Neuronal stem cell (in vitro differentiated cells): Measurements from ENCODE around the gene SMIM7.

Experiments used
- DNase-seq: peaks from one replicate; pipeline ENCODE4 v3.0.0-alpha.2; 2013; ENCODE audit warnings: low spot score
- H2AFZ ChIP-seq: one replicate; pipeline ENCODE4 v1.6.1; 2013; ENCODE audit warnings: mild to moderate bottlenecking, low read length, inconsistent platforms
- H2AK5ac ChIP-seq: 2 replicates; pipeline ENCODE4 v1.6.1; 2013; ENCODE audit warnings: low read depth, mild to moderate bottlenecking, inconsistent platforms, low read length, moderate library complexity, mixed read lengths
- H2BK120ac ChIP-seq: 2 replicates; pipeline ENCODE4 v1.6.1; 2013; ENCODE audit warnings: low read depth, mild to moderate bottlenecking, inconsistent platforms, low read length, moderate library complexity, mixed read lengths
- H2BK12ac ChIP-seq: one replicate; pipeline ENCODE4 v1.6.1; 2013; ENCODE audit warnings: low read length, inconsistent platforms
- H2BK15ac ChIP-seq: 2 replicates; pipeline ENCODE4 v1.6.1; 2013; ENCODE audit warnings: mild to moderate bottlenecking, low read length, inconsistent platforms, mixed read lengths
- H2BK5ac ChIP-seq: one replicate; pipeline ENCODE4 v1.6.1; 2013; ENCODE audit warnings: inconsistent platforms, mild to moderate bottlenecking, low read length, moderate library complexity
- H3K14ac ChIP-seq: one replicate; pipeline ENCODE4 v1.6.1; 2013; ENCODE audit warnings: low read length, inconsistent platforms
- H3K18ac ChIP-seq: 2 replicates; pipeline ENCODE4 v1.6.1; 2013; ENCODE audit warnings: low read length, inconsistent platforms
- H3K23ac ChIP-seq: 2 replicates; pipeline ENCODE4 v1.6.1; 2013; ENCODE audit warnings: low read depth, mild to moderate bottlenecking, mixed read lengths, low read length, inconsistent platforms; ENCODE audit not compliant: poor library complexity
- H3K27ac ChIP-seq: replicated peaks from 3 replicates; pipeline ENCODE4 v1.5.1; 2013; ENCODE audit warnings: low read length, inconsistent platforms
- H3K27me3 ChIP-seq, 3 experiments: 2 replicates each; pipeline ENCODE4 v1.6.1; 2013; ENCODE audit warnings: low read length in 3 of 3, mild to moderate bottlenecking in 2 of 3, inconsistent platforms in 1 of 3, low read depth in 1 of 3, mixed read lengths in 1 of 3, moderate library complexity in 1 of 3; ENCODE audit not compliant: control insufficient read depth in 3 of 3, insufficient read depth in 3 of 3
- H3K36me3 ChIP-seq, 2 donors: replicated peaks in 1 of 2; 2 replicates each; pipeline ENCODE4 v1.6.1; 2013; ENCODE audit warnings: low read length in 2 of 2; ENCODE audit not compliant: control insufficient read depth in 2 of 2, insufficient read depth in 2 of 2
- H3K4ac ChIP-seq: 2 replicates; pipeline ENCODE4 v1.6.1; 2013; ENCODE audit warnings: inconsistent platforms, mild to moderate bottlenecking, low read length, moderate library complexity
- H3K4me1 ChIP-seq, 2 donors: 1 replicate in 1 of 2; 2 replicates in 1 of 2; pipeline ENCODE4 v1.6.1; 2013; ENCODE audit warnings: low read length in 2 of 2, low read depth in 1 of 2; ENCODE audit not compliant: control insufficient read depth in 2 of 2, insufficient read depth in 1 of 2
- H3K4me2 ChIP-seq: one replicate; pipeline ENCODE4 v1.6.1; 2013; ENCODE audit warnings: mild to moderate bottlenecking, low read length, inconsistent platforms; ENCODE audit not compliant: insufficient read depth, poor library complexity, severe bottlenecking
- H3K4me3 ChIP-seq, 2 donors: 2 replicates each; pipeline ENCODE4 v1.5.1; 2013; ENCODE audit warnings: low read length in 2 of 2, mild to moderate bottlenecking in 2 of 2, inconsistent platforms in 1 of 2, moderate library complexity in 1 of 2
- H3K79me1 ChIP-seq: one replicate; pipeline ENCODE4 v1.6.1; 2013; ENCODE audit warnings: low read depth, mild to moderate bottlenecking, inconsistent platforms, low read length, moderate library complexity
- H3K9ac ChIP-seq: one replicate; pipeline ENCODE4 v1.6.1; 2013; ENCODE audit warnings: mild to moderate bottlenecking, low read depth, low read length, inconsistent platforms; ENCODE audit not compliant: poor library complexity
- H3K9me3 ChIP-seq, 2 donors: replicated peaks in 1 of 2; 2 replicates each; pipeline versions ENCODE3 to v1.6.1; 2013; ENCODE audit warnings: low read length in 2 of 2, mild to moderate bottlenecking in 2 of 2, inconsistent platforms in 1 of 2, low read depth in 1 of 2, mixed read lengths in 1 of 2, moderate library complexity in 1 of 2; ENCODE audit not compliant: control insufficient read depth in 2 of 2, insufficient read depth in 1 of 2
- H4K8ac ChIP-seq: one replicate; pipeline ENCODE4 v1.6.1; 2013; ENCODE audit warnings: low read depth, mild to moderate bottlenecking, inconsistent platforms, low read length, moderate library complexity
- H4K91ac ChIP-seq: one replicate; pipeline ENCODE4 v1.6.1; 2013; ENCODE audit warnings: low read length, low read depth, mild to moderate bottlenecking, inconsistent platforms; ENCODE audit not compliant: poor library complexity
- WGBS, 2 donors: extraction: QIAGEN DNeasy Blood & Tissue Kit; methylation state at CpG; one replicate each; pipeline ENCODE4 v1.1.7; 2013; ENCODE audit warnings: missing lambda C conversion rate in 2 of 2, mixed read lengths in 1 of 2; ENCODE audit not compliant: insufficient read length in 2 of 2, insufficient replicate concordance in 1 of 2; ENCODE audit errors: extremely low coverage in 2 of 2; 5-methylcytosine and 5-hydroxymethylcytosine counted together

The SMIM7 gene

DNA sequence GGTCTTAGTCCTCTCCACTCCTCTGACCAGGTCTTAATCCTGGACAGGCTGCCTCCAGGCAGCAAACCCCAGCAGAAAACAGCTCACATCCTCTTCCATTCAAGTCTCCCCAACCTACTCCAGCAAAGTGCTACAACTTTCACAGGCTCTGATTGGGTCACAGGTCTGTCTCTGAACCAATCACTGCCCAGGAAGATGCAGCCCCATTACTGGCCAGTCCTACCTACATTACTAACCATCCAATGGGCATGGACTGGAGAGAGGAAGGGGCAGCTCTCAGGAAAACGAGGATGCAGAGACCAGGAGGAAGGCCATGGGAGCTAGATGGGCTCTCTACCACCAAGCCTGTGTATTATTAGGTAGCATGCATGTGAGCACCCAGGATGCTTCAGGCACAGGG, 44.1 kb downstream of the SMIM7 start:
- Histone ChIP-seq H2AFZ (no peak overlapping the region), H2BK15ac (no peak overlapping the region), H3K27me3 (no peaks in the 10 kb centered on the region), H3K9ac (no peak overlapping the region), H3K18ac (no peak overlapping the region), H3K9me3 (no peaks in the 10 kb centered on the region), H3K14ac (no peak overlapping the region), H3K27ac (no peak overlapping the region), H3K23ac (no peak overlapping the region), H3K4ac (no peak overlapping the region), H2AK5ac (no peak overlapping the region), H4K91ac (no peak overlapping the region), H3K4me3 (no peak overlapping the region), H3K4me1 (peaks cover 0 to 3% of the 10 kb centered on the region in 2 donors), H2BK5ac (no peak overlapping the region), H2BK12ac (no peak overlapping the region), H3K79me1 (peaks cover 26% of the 10 kb centered on the region), H2BK120ac (no peak overlapping the region), H4K8ac (no peak overlapping the region), H3K36me3 (no peaks in the 10 kb centered on the region), H3K4me2 (no peak overlapping the region)
- no CpG with 5 or more reads among the region's 1 CpG for WGBS, 2 donors
- DNase-seq = no peak

DNA sequence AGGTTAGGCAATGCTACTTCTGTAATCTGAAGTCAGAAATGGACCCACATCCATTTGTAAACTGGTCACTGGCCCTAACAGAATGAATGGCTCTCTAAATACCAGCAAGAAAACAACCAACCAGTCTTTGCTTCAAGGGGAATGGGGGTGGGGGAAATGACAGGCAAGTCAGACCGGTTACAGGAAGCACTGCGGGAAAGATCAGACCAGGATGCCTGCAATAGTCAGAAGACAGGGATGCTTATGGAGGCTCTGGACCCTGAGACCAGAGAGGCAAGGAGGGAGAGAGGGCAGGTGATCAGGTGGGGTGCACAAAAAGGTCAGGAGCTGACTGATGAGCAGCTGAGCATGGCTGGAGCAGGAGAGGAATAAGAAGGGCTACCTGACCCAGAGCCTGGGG, 45.0 kb downstream of the SMIM7 start:
- no CpG with 5 or more reads among the region's 2 CpGs for WGBS, 2 donors
- Histone ChIP-seq H2BK15ac (no peak overlapping the region), H3K9me3 (no peaks in the 10 kb centered on the region), H3K23ac (no peak overlapping the region), H3K79me1 (peaks cover 22% of the 10 kb centered on the region), H3K18ac (no peak overlapping the region), H4K91ac (no peak overlapping the region), H3K9ac (no peak overlapping the region), H3K4me3 (no peak overlapping the region), H2BK5ac (no peak overlapping the region), H3K14ac (no peak overlapping the region), H3K4me1 (peaks cover 0 to 3% of the 10 kb centered on the region in 2 donors), H2AFZ (no peak overlapping the region), H2BK120ac (no peak overlapping the region), H3K27ac (no peak overlapping the region), H3K36me3 (no peaks in the 10 kb centered on the region), H2BK12ac (no peak overlapping the region), H3K4me2 (no peak overlapping the region), H3K27me3 (no peaks in the 10 kb centered on the region), H2AK5ac (no peak overlapping the region), H4K8ac (no peak overlapping the region), H3K4ac (no peak overlapping the region)
- DNase-seq = no peak

- H3K79me1 ChIP-seq = peaks cover 20% of the 10 kb centered on the region
- H3K4me1 ChIP-seq = peaks cover 0 to 3% of the 10 kb centered on the region in 2 donors
- no peak overlapping the region for H3K4me3 ChIP-seq
- no peak overlapping the region for H3K27ac ChIP-seq
- H3K18ac ChIP-seq = no peak overlapping the region
- no peak overlapping the region for H2BK12ac ChIP-seq
- no peak overlapping the region for H3K23ac ChIP-seq
- no peak overlapping the region for H4K91ac ChIP-seq
- H2AK5ac ChIP-seq = no peak overlapping the region
- no peak for DNase-seq
- H3K9me3 ChIP-seq = no peaks in the 10 kb centered on the region
- H2BK120ac ChIP-seq = no peak overlapping the region
- H3K27me3 ChIP-seq = no peaks in the 10 kb centered on the region
- no peak overlapping the region for H3K4me2 ChIP-seq
- no peak overlapping the region for H2BK15ac ChIP-seq
- H2BK5ac ChIP-seq = no peak overlapping the region
- no peak overlapping the region for H4K8ac ChIP-seq
- no peaks in the 10 kb centered on the region for H3K36me3 ChIP-seq
- WGBS, 2 donors = no CpG with 5 or more reads among the region's 2 CpGs
- no peak overlapping the region for H3K4ac ChIP-seq
- no peak overlapping the region for H2AFZ ChIP-seq
- no peak overlapping the region for H3K9ac ChIP-seq
- H3K14ac ChIP-seq = no peak overlapping the region
Observed at GRCh38 chr19:16613841-16614240, 46.1 kb downstream of the SMIM7 start.

DNA sequence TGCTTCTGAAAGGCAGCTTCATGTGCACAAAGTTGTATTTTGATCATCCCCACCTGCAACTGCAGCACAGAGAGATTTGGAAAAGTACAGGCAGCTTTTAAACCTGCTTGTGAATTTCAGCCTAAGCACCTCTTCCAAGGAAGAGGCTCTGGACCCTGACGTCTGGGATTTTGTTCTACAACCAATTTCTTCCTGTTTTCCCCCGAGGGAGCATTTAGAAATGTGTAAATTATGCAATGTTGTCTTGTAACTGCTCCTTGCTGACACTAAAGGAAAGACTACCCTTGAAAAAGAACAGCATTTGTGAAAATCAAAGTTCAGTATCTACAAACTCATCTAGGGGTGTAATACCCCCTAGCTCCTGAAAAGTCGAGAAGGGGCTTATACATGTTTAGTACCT, 47.3 kb downstream of the SMIM7 start:
- H2BK12ac ChIP-seq = no peak overlapping the region
- no peak overlapping the region for H3K9ac ChIP-seq
- H3K36me3 ChIP-seq = no peaks in the 10 kb centered on the region
- no peak overlapping the region for H3K18ac ChIP-seq
- H3K9me3 ChIP-seq = no peaks in the 10 kb centered on the region
- H2BK120ac ChIP-seq = no peak overlapping the region
- H2AFZ ChIP-seq = no peak overlapping the region
- H2AK5ac ChIP-seq = no peak overlapping the region
- WGBS, 2 donors = no CpG with 5 or more reads among the region's 3 CpGs
- no peak overlapping the region for H3K14ac ChIP-seq
- no peak overlapping the region for H2BK5ac ChIP-seq
- H3K4ac ChIP-seq = no peak overlapping the region
- no peak overlapping the region for H3K27ac ChIP-seq
- no peak overlapping the region for H4K91ac ChIP-seq
- peaks cover 0 to 3% of the 10 kb centered on the region in 2 donors for H3K4me1 ChIP-seq
- no peaks in the 10 kb centered on the region for H3K27me3 ChIP-seq
- no peak overlapping the region for H3K23ac ChIP-seq
- H3K79me1 ChIP-seq = peaks cover 16% of the 10 kb centered on the region
- H2BK15ac ChIP-seq = no peak overlapping the region
- no peak overlapping the region for H3K4me3 ChIP-seq
- no peak overlapping the region for H4K8ac ChIP-seq
- no peak for DNase-seq
- H3K4me2 ChIP-seq = no peak overlapping the region
